GM18499 (cell line): ENCODE data around the gene CPLANE2.
"Not testable (repeated sequence)": the region's sequence is repeated elsewhere in the genome, so short reads cannot be mapped to it uniquely, and the experiment has no call there.

Experiments used
- ATAC-seq: cut with Tn5 transposase; IDR thresholded peaks from one replicate; pipeline ENCODE4 v1.9.1; 2021; ENCODE audit warnings: moderate number of reproducible peaks; ENCODE audit not compliant: insufficient read depth, unreplicated experiment

CPLANE2 gene

GRCh38 chr1:16249596-16250241 is 12.7 kb upstream of the CPLANE2 start:
- ATAC-seq = no peak

- no peak for ATAC-seq
These were observed 11.9 kb upstream of the CPLANE2 start for GRCh38 chr1:16248603-16249516.

GRCh38 chr1:16248007-16248436 is 11.0 kb upstream of the CPLANE2 start:
- no peak for ATAC-seq

- no peak for ATAC-seq
These were observed 10.5 kb upstream of the CPLANE2 start for GRCh38 chr1:16247441-16247840.

GRCh38 chr1:16246961-16247360 is 10.0 kb upstream of the CPLANE2 start:
- ATAC-seq = no peak

GRCh38 chr1:16246239-16246638 is 9.3 kb upstream of the CPLANE2 start:
- not testable (repeated sequence) for ATAC-seq

GRCh38 chr1:16245476-16246196 is 8.7 kb upstream of the CPLANE2 start:
- no peak for ATAC-seq

GRCh38 chr1:16244650-16245285 is 7.8 kb upstream of the CPLANE2 start:
- no peak for ATAC-seq

GRCh38 chr1:16243936-16244649 is 7.1 kb upstream of the CPLANE2 start:
- no peak for ATAC-seq

- no peak for ATAC-seq
These were observed 6.2 kb upstream of the CPLANE2 start for GRCh38 chr1:16243215-16243610.

- ATAC-seq = no peak
These were observed 5.7 kb upstream of the CPLANE2 start for GRCh38 chr1:16242556-16243214.

GRCh38 chr1:16241221-16241708 is 4.3 kb upstream of the CPLANE2 start:
- ATAC-seq = no peak

- ATAC-seq = no peak
These were observed 3.0 kb upstream of the CPLANE2 start for GRCh38 chr1:16239972-16240491.

GRCh38 chr1:16237343-16237830 is 404 bp upstream of the CPLANE2 start:
- ATAC-seq = no peak

- no peak for ATAC-seq
These were observed 956 bp downstream of the CPLANE2 start for GRCh38 chr1:16235944-16236510.

- no peak for ATAC-seq
These were observed 1.6 kb downstream of the CPLANE2 start for GRCh38 chr1:16235347-16235746.

- ATAC-seq = no peak
These were observed 3.6 kb downstream of the CPLANE2 start for GRCh38 chr1:16233431-16233830.

GRCh38 chr1:16232316-16232710 is 4.7 kb downstream of the CPLANE2 start:
- no peak for ATAC-seq
